Measurements from ENCODE around the gene CLCNKA. TPM values are rescaled to one million over a fixed set of nuclear protein-coding genes. Genes with fewer than 3 reads are reported as not detected.
"Not testable (repeated sequence)": the region's sequence is repeated elsewhere in the genome, so short reads cannot be mapped to it uniquely, and the experiment has no call there.

CLCNKA gene
- total RNA-seq, 1 donor from 2014 or later: 0.15 TPM

DNA sequence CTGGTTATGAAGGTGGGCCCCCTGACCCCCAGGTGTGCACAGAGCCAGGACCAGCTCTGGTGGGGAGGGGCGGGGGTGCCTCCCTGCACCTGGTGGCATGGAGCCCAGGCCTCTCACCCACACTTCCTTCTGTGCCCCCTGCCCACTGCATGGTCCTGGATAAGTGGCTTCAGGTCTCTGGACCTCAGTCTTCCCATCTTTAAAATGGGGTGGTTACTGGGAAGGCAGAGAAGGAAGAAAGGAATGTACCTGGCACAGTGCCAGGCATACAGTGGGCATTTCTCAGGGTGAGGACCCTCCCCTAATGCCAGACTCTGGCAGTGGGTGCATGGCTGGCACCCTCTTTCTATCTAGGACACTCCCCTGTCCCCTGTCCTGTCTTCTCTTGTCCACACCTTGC lies 7.5 kb downstream of the CLCNKA start:
- DNase-seq (no peak), ATAC-seq (no peak)
- intact Hi-C loops (cut with micrococcal nuclease): no loop called here

DNA sequence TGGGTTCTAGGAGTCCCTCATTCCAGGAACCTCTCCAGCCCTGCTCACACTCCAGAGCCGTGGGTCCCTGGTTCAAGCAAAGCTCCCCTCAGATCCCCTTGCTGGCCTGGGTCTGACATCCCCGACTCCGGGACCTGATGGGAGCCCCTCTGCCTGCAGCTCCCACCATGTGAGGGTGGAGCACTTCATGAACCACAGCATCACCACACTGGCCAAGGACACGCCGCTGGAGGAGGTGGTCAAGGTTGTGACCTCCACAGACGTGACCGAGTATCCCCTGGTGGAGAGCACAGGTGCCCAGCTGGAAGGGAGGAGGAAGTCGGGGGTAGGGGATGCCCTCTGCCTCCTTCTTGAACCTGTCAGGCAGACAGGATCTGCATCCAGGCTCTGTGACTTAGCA lies 9.7 kb downstream of the CLCNKA start:
- ATAC-seq (no peak), DNase-seq (no peak)

DNA sequence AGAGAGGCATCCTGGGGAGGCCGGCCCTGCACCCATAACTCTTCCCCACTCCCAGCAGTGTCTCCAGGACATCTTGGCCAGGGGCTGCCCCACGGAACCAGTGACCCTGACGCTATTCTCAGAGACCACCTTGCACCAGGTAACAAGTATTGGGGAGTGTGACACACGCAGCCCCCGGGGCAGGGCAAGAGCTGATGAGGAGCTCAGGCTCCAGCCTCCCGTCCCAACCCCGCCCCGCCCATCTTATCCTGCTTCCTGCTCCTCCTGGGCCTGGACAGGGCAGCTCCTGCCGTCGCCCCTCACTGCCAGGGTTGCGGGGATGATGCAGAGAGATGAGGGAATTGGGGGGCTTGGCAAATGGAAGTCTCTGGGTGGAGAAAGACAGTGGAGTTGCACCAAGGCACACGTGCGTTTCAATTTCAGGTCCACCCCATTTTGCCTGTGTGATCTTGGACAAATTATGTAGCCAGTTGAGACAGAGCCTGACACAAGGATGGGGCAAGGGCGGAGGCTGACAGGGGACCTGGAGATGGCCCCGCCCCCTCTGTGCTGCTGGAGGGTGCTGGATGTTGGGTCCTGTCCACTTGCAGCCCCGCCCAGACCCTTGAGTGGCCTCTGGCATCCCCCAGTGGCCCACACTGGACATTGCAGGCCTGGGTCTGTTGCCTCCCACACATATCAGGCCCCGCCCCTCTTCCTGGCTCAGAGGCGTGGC lies 10.7 kb downstream of the CLCNKA start:
- ATAC-seq (peak; percentile 96), DNase-seq (peak; percentile 91)
- intact Hi-C loops (cut with micrococcal nuclease): no loop called here

More for the DNA sequence above, 9.7 kb downstream of the CLCNKA start:
- intact Hi-C loops (cut with micrococcal nuclease): no loop called here

DNA sequence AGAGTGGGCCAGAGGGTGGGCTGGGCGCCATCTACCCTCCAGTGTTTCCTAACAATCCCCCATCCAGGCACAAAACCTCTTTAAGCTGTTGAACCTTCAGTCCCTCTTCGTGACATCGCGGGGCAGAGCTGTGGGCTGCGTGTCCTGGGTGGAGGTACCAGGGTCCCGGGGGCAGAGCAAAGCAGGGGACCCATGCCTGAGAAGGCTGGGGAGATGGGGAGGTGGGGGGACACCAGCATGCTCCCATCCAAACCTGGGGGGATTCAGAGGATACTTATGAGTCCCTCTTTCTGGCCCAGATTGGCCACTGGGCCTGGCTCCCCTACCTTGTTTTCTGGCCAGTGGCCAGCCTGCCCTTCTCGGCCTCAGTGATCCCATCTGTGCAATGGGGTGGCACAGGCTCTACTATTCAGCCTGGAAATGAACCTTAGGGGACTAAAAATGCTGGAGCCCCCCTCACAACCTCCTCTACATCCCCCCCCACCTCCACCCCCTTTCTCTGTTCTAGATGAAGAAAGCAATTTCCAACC lies 11.3 kb downstream of the CLCNKA start:
- intact Hi-C loops (cut with micrococcal nuclease): not testable (repeated sequence)

GRCh38 chr1:16036461-16036860 lies 14.6 kb downstream of the CLCNKA start:
- ATAC-seq; intact Hi-C loops (cut with micrococcal nuclease); DNase-seq: not testable (repeated sequence)

More for the DNA sequence above, 11.3 kb downstream of the CLCNKA start:
- not testable (repeated sequence) for ATAC-seq, DNase-seq

DNA sequence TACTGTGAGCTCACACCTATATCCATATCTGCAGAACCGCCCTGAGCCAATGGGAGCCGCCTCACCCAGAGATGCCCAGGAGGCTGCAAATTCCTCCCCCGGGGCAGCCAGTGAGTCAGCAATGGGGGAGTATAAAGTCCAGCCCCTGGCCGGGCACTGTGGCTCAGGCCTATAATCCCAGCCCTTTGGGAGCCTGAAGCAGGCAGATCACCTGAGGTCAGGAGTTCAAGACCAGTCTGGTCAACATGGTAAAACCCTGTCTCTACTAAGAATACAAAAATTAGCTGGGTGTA lies 16.7 kb downstream of the CLCNKA start:
- intact Hi-C loops (cut with micrococcal nuclease): no loop called here
- DNase-seq (no peak), ATAC-seq (no peak)

GRCh38 chr1:16039871-16040270 lies 18.0 kb downstream of the CLCNKA start:
- DNase-seq; ATAC-seq; intact Hi-C loops (cut with micrococcal nuclease): not testable (repeated sequence)

GRCh38 chr1:16041200-16041599 lies 19.4 kb downstream of the CLCNKA start:
- intact Hi-C loops (cut with micrococcal nuclease): no loop called here
- DNase-seq: no peak
- no peak for ATAC-seq

GRCh38 chr1:16042096-16042495 lies 20.3 kb downstream of the CLCNKA start:
- intact Hi-C loops (cut with micrococcal nuclease): no loop called here
- no peak for DNase-seq
- no peak for ATAC-seq

- intact Hi-C loops (cut with micrococcal nuclease); DNase-seq; ATAC-seq: not testable (repeated sequence)
Measured at GRCh38 chr1:16042654-16043053, 20.8 kb downstream of the CLCNKA start.

GRCh38 chr1:16043521-16043920 lies 21.7 kb downstream of the CLCNKA start, which contains the start of gene CLCNKB:
CLCNKB (plus strand) TSS chr1:16043782; CDS start chr1:16044493, 711 bp downstream.
- intact Hi-C loops (cut with micrococcal nuclease): no loop called here
- ATAC-seq: no peak
- DNase-seq: no peak

DNA sequence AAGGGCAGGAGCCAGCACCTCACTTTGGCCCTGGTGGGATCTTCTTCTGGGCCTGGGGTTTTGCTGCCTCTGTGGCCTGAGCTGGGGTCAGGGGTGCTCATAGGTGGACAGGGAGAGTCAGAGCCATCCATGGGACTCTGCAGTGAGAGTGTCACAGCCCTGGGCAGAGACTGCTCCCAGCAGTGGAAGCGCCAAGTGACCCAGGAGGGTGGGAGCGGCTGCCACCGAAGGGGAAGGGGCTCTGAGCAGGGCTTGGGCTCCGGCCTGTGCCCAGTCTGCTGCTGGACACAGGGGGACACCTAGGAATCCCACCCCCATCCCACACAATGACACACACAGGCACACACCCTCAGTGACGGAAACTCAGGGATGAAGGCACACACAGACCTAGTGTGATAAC lies 22.1 kb downstream of the CLCNKA start:
- intact Hi-C loops (cut with micrococcal nuclease): no loop called here
- ATAC-seq (no peak), DNase-seq (no peak)

DNA sequence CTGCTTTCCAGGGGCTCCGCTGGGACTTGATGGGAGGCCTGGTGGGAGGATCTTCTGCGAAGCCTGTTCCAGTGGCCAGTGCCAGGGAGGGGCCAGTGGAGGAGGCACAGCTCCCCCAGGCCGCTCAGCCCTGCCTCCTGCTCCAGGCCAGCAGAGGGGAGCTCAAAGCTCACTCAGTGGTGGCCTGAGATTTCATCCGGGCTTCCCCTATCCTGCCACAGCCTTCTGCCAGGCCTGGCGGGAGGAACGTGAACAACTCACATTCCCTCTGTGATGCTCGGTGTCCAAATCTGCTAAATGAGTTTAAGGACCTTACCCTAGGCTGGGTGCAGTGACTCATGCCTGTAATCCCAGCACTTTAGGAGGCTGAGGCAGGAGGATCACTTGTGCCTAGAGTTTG lies 25.0 kb downstream of the CLCNKA start:
- intact Hi-C loops (cut with micrococcal nuclease): no loop called here
- ATAC-seq (no peak), DNase-seq (no peak)

DNA sequence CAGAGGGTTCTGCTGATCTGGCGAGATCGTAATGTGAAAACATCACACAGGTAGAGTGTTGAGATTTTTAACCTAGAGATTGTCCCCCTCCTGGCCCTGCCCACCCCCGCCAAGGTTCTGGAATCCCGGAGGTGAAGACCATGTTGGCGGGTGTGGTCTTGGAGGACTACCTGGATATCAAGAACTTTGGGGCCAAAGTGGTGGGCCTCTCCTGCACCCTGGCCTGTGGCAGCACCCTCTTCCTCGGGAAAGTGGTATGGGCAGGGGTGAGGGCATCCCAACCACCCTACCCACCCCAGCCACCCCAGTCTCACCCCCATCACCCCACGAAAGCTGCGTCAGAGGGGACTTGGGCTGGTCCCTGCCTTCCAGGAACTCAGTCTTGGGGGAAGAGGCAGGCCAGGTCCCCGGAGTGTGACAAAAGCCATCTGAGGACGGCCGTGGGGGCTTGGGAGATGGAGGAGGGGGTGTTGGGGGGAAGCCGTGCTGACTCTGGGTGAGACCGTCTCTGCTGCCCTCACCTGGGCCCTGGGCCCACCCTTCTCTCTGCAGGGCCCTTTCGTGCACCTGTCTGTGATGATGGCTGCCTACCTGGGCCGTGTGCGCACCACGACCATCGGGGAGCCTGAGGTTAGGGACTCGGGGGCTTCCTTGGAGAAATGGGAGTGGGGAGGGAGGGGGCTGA lies 26.1 kb downstream of the CLCNKA start:
- intact Hi-C loops (cut with micrococcal nuclease): no loop called here
- DNase-seq (no peak), ATAC-seq (no peak)

DNA sequence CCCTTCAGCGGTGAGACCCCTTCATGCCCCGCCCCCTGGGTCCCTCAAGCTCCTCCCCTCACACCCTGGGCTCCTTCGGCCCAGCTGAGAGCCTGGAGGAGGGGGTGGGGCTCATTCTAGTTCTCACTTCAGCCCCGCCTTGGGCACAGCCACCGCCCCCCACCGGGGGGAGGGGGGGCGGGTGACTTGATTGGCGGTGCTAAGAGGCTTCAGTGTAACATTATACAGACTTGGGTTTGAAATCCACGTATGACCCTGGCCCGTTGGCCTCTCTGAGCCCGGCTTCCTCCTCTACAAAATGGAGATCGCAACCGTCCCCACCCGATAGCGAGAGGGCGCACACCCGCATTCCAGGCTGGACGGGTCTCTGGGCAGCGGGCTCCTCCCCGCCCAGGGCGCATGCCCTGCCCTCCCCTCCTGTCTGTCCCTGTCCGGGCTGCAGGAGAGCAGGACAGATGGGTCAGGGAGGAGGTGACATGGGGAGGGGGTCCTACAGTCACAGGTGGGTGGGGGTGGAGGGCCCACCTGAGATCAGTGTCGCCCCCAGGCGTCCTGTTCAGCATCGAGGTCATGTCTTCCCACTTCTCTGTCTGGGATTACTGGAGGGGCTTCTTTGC lies 26.8 kb downstream of the CLCNKA start:
- intact Hi-C loops (cut with micrococcal nuclease): no loop called here
- DNase-seq (peak; percentile 73), ATAC-seq (peak; percentile 80)

DNA sequence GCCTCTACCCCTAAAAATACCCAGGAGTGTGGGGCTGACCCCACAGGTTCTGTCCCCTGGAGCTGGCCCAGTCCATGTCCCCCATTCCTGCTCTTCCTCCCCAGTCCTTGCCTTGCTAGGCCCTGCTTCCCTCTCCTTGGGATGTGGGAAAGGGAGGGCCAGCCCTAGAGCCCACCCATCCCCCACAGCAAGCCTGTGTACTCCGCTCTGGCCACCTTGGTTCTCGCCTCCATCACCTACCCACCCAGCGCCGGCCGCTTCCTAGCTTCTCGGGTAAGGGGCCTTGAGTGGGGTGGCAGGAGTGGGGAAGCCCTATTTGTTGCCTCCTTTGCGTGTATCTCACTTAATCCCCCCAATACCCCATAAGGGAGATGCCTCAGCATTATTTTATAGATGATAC lies 28.5 kb downstream of the CLCNKA start:
- ATAC-seq (no peak), DNase-seq (no peak)
- intact Hi-C loops (cut with micrococcal nuclease): loop anchor here (10.0 kb wide), 1 partner anchor 46 kb away; the partner anchor contains the start of gene SRARP

DNA sequence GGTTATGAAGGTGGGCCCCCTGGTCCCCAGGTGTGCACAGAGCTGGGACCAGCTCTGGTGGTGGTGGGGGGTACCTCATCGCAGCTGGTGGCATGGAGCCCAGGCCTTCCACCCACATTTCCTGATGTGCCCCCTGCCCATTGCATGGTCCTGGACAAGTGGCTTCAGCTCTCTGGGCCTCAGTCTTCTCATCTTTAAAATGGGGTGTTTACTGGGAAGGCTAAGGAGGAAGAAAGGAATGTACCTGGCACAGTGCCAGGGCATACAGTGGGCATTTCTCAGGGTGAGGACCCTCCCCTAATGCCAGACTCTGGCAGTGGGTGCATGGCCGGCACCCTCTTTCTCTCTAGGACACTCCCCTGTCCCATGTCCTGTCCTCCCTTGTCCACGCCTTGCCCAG lies 29.2 kb downstream of the CLCNKA start:
- intact Hi-C loops (cut with micrococcal nuclease): loop anchor here (10.0 kb wide), 1 partner anchor 46 kb away; the partner anchor contains the start of gene SRARP
- ATAC-seq (no peak), DNase-seq (no peak)

- not testable (repeated sequence) for ATAC-seq, DNase-seq
- intact Hi-C loops (cut with micrococcal nuclease): loop anchor here (10.0 kb wide), 1 partner anchor 47 kb away; the partner anchor contains the start of gene SRARP
Measured at GRCh38 chr1:16051949-16052348, 30.1 kb downstream of the CLCNKA start.

GRCh38 chr1:16053781-16054502 lies 32.1 kb downstream of the CLCNKA start:
- ATAC-seq (no peak), DNase-seq (no peak)
- intact Hi-C loops (cut with micrococcal nuclease): loop anchor here (10.0 kb wide), 1 partner anchor 49 kb away; the partner anchor contains the start of gene SRARP

Data from left ventricle myocardium superior (tissue), 1 donor.